Central memory CD4-positive, alpha-beta T cell (primary cell): ENCODE data around the gene SLC5A4.
A peak's percentile ranks its signal among the peaks of the same experiment; 100 is the strongest.

ENCODE experiments used
- DNase-seq: peaks from one replicate; pipeline ENCODE4 v3.0.0; 2022

Gene SLC5A4

DNA sequence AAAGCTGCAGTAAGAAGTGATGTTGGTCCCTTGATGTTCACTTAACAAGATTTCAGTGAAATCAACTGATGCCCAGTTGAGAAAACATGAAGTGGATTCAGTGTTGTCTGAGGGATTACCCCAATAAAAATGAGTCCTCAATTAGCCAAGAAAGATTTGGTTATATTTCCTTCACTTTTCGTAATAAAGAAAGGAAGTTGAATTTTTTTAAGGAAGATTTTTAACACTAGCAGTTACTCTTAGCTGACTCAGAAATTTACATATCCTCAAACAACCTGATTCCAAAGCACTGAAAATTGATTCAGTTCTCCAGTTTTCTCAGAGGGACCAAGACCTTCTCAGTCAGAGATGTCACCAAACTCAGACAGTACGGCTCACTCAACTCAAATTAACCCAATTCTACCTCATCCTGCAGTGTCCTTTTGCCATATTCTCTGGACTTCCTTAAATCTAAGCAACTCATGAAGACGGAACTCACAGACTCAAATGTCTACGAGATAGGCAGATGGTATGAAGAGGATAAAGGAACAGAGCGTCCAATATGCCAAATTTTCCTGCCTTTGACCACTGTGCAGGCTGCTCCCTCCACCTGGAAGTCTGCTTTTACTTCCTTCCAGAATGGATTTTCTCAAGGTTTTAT is 22.8 kb downstream of the SLC5A4 start:
- no peak for DNase-seq

DNA sequence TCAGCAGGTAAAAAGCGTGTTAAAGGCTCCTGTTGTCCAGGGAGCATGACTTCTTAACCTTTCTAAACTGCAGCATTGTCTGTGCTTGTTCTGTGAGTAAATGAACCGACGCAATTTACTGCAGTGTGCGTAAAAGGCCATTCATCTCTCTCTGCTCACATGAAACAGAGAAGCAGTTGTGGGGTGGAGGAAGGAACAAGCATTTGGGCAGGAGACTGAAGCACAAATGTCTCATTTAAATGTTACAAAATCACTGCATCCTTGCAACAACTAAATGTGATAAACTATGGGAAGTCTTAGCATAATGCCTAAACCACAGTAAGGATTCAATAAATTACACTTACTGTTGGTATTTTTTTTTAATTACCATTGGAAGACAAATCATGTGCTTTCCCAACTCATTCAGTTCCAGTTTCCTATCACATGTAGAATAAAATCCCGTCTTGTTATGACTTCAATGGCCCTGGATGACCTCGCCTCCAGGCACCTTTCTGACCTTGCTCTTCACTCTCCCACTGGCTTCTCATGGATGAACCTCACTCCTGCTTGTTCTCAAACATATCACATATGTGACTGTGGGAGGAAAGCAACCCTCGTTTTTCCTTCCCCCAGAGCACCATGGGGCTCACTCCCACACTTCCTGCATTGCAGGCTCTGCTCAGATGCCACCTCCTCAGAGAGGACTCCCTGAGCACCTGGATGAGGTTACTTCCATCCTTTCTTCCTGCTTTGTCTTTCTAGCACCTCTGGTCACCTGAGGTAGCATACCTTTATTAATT is 28.6 kb downstream of the SLC5A4 start:
- DNase-seq = no peak

DNA sequence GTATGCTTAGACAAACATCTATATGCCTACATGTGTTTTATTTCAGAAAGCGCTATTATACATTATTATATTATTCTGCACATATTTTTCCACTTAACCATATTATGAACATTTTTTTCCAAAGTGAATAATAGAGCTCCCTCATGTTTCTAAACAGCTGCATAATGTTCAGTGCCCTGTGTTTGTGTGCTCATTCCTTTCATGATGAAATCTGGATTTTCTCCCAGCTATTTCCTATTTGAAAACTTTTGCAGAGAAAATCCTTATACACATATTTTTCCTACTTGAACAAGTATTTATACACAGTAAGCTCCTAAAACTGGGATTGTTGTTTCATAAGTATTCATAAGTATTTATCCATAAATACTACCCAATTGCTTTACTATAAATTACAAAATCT is 32.2 kb downstream of the SLC5A4 start:
- DNase-seq = no peak

DNA sequence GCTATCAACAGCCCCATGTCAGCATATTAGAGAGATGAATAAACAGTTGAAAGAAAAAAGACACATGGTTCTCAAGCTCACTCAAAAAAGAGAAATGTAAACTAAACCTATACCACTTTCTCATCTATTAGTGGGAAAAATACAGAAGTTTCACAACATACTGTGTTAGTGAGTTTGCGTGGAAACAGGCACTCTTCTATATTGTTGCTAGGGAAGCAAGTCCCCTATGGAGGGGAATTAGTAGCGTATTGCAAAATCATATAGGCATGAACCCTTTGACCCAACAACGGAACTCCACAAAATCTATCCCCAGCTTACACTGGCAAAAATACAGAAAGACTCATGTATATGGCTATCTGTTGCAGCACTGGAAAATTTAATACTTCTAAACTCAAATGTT is 36.1 kb downstream of the SLC5A4 start:
- no peak for DNase-seq

DNA sequence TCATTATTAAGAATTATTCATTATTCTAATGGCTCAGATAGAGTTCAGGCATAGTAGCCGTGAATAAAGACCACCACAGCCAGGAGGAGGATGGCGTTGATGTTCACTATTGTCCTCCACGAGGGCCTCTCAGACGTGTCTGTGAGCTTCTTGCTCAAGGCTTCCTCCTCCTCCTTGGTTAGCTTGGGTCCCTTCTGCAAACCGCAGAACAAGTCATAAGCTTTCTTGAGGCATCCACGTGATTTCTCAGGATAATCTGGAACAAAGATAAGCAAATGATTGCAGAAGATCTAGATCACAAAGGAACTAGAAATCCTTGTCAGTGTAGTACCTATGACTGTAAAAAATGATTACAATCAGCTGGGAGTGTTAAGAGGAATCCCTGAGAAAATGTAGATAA is 36.7 kb downstream of the SLC5A4 start:
- DNase-seq = no peak

DNA sequence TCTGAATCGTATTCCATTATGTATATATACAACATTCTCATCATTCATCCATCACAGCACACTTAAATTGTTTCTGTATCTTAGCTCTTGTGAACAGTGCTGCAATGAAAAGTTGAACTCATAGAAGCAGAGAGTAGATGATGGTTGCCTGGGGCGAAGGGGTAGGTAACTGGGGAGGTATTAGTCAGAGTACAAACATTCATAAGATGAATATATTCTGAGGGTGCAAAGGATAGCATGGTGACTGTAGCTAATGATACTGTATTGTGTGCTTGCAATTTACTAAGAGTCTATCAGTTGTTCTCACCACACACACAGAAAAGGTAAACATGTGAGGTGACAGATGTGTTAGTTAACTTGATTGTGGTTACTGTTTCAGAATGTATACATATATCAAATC is 37.7 kb downstream of the SLC5A4 start:
- no peak for DNase-seq

DNA sequence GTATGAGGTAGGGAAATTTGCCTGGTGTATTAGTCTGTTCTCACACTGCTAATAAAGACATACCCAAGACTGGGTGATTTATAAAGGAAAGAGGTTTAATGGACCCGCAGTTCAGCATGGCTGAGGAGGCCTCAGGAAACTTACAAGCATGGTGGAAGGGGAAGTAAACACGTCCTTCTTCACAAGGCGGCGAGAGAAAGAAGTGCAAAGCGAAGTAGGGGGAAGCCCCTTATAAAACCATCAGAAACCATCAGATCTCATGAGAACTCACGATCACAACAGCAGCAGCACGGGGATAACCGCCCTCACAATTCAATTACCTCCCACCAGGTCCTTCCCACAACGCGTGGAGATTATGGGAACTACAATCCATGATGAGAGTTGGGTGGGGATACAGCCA is 38.2 kb downstream of the SLC5A4 start:
- DNase-seq = no peak

DNA sequence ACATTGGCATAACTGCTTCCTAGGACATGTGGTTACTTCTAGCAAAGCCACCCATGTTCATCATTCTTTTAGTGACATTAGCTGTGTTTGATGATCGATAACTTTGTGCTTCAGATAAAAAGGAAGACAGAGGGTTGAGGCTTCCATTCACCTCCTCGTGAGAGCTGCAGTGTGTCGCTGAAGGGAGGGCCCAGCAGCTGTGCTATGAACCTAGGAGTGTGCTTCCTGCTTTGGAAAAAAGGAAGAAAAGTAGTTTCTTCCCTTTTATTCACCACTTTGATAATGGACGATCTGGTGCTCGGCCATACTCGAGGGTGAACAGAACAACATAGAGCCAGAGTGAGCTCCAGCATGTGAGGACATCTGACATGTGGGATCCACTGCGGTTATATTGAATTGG is 44.1 kb downstream of the SLC5A4 start:
- DNase-seq = no peak

DNA sequence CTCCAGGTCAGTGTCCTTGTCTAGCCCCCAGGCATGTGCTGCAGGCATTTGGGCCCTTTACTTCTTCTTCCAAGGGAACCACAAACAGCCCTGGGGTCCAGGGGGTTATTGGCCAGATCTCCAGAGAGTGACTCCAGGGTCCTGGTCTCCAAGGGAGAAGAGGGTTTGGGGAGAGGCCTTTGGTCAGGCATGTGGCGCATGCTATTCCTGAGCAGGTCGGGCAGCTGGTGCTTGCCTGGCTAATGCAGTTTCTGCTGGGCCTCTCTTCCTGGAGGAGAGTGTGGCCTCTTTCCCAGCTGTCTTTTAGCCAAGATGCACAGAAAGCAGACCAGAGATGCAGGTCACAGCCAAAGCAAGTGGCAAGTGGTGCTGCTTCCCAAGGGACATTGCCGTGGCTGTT is 46.5 kb downstream of the SLC5A4 start:
- no peak for DNase-seq

DNA sequence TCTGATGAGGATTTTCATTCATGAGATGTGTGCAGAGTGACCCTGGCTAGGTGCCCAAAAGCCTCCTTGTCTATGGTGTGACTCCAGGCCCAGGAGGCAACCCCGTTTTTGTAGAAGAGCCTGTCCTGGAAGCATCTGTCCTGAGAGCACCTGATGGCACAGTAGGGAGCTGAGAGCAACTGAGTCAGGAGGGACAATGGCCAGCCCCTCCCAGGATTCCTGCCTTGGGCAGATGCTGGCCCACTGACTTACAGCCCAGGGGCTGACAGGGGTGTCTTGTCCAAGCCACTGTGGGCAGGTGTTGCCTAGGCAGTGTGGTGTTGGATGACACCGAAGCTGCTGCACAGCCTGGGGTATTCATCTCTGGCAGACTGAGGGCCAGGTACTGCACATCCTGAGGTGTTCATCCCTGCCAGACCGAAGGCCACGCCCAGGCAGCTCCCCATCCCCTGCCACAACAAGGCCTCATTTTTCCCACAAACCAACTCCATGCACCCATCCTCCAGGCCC is 47.1 kb downstream of the SLC5A4 start:
- no peak for DNase-seq

DNA sequence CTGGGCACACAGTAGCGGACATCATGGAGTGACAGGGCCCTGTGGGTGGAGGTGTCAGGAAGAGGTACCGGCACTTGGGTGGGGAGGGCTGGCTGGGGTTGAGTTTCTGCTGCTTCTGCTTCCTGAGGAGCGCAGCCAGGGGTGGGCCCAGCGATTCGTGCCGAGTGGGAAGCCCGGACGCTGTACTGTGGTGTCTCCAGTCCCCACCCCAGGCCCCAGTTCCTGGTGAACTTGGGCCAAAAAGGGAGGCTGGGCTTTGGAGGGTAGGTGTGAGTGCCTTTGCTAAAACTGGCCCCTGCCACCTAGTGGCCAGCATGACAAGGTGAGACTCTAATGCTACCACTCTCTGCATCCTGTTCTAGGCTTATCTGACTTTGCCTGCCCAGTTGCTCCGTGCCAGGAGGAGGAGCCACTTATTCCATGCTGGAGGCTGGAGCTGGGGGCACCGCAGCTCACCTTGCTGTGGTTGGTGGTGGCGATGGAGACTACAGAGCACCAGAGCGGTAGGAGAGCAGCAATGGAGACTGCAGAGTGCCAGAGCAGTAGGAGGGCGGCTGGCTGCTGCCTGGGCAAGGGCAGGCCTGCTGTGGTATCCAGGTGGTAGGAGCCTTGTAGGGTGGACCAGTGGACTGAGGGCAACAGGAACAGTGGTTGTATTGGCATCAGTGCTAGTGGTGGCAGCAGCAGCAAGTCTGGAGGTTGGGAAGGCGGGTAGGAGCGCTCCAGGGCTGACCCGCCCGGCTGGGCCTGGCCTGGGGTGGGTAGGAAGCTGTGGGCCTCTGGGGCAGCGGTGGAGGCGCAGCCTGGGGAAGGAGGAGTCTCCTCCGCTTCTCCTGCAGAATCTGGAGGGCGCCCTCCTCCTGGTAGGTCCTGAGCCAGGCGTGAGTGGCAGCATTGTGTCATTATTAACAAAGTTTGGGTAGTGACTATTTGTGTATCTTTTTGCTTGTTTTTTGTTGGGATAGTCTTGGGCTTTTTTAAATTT is 48.1 kb downstream of the SLC5A4 start:
- DNase-seq = peak; percentile 32

DNA sequence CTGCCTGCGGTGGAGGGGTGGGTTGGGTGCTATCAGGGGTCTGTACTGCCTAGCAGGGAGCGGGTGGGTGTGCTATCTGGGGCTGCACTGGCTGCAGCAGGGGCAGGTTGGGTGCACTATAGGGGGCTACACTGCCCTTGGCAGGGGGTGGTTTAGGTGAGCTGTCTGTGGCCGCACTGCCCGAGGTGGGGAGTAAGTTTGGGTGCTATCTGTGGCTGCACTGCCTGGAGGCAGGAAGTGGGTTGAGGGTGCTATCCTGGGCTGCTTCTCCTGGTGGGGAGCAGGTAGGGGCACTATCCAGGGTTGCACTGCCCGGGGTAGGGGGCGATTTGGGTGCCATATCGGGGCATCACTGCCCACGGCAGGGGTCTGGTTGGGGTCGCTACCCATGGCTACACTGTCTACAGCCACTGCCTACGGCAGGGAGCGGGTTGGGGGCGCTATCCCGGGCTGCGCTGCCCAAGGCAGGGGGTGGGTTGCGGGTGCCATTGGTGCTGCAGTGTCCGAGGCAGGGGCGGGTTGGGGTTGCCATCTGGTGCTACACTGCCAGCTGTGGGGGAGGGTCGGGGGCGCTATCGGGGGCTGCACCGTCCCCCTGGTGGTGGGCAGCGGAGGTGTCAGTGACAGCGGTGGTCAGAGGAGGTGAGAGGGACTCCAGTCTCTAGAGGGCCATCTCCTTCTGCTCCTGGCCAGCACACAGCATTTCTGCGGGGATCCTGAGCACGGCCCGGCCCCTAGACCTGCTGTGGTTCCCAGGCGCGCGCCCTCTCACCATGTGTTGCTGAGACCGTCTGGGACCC is 49.0 kb downstream of the SLC5A4 start:
- DNase-seq = no peak

DNA sequence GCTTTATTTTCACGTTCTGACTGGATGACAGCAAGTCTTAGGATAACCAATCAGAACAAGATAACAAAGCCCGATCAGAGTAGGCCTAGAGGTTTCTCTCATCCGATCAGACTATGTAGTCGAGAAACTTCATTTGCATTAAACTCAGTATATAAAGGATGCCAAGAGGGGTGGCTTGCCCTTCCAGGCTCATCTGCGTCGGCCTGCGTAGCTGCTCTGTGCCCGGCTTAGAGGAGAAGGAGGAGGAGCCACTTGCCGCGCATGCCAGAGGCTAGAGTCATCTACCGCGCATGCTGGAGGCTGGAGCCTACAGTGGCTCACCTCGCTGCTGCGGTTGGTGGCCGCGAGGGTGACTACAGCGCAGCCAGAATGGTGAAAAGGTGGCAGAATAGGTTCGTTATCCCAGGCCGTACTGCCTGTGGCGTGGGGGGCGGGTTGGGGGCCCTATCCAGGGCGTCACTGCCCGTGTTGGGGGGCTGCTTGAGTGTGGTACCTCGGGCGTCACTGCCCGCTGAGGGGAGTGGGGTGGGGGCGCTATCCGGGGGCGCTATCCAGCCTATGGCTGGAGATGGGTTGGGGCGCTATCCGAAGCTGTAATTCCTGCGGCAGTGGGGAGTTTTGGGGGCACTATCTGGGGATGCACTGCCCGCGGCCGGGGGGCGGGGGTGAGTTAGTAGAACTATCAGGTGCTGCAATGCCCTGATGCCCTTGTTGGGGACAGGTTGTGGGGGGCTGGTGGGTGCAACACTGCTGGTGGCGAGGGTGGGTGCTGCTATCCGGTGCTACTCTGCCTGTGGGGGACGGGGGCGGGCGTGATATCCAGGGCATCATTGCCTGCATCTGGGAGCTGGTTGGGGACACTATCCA is 50.1 kb downstream of the SLC5A4 start, which contains the start of gene RFPL2:
TSS of gene RFPL2 (minus strand) at position 218 of the 867 bp plus-strand sequence. CDS start 2,622 bp downstream, outside the sequence.
- peak; percentile 63 for DNase-seq

DNA sequence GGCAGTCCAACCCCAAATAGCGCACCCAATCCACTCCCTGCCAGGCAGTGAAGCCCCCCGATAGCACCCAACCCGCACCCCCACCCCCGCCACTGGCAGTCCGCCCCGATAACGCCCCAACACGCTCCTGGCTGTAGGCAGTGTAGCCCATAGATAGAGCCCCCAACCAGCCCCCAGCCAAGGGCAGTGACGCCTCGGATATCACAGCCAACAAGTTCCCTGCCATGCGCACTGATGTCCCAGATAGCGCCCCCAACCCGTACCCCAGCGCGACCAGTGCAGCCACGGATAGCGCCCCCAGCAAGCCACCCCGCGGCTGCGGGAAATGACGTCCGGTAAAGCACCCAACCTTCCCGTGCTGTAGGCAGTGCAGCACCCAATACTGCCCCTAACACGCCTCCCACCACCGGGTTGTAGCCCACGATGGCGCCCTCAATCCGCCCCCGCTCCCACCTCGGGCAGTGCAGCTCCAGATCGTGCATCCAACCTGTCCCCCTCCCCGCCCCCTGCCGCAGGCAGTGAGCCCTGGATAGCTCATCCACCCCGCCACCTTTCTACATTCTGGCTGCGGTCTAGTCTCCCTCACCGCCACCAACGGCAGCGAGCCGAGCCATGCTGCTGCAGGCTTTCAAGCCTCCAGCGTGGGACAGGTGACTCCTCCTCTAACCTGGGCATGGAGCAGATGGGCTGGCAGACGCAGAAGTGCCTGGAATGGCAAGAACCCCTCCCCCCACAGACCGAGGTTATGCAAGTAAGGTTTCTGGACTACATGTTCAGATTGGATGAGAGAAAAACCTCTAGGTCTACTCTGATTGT is 50.9 kb downstream of the SLC5A4 start:
- peak; percentile 48 for DNase-seq

DNA sequence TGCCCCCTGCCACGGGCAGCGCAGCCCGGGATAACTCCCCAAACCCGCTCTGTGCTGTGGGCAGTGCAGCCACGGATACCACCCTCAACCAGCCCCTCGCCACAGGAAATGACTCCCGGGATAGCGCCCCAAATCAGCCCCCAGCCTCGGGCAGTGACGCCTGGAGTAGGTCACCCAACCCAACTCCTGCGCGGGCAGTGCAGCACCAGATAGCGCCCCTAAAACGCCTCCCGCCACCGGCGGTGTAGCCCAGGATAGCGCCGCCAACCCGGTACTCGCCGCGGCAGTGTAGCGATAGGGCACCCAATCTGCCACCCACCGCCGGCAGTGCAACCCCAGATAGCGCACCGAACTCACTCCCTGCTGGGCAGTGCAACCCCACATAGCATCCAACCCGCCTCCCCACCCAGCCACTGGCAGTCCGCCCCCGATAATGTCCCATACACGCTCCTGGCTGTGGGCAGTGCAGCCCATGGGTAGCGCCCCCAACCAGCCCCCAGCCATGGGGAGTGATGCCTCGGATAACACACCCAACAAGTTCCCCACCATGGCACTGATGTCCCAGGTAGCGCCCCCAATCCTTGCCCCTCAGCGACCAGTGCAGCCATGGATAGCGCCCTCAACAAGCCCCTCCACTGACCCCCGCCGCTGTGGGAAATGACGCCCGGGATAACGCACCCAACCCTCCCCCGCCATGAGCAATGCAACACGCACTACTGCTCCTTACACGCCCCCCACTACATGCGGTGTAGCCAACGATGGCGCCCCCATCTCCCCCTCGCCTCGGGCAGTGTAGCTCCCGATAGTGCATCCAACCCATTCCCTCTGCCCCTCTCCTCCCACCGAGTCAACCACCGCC is 51.7 kb downstream of the SLC5A4 start:
- DNase-seq = no peak

DNA sequence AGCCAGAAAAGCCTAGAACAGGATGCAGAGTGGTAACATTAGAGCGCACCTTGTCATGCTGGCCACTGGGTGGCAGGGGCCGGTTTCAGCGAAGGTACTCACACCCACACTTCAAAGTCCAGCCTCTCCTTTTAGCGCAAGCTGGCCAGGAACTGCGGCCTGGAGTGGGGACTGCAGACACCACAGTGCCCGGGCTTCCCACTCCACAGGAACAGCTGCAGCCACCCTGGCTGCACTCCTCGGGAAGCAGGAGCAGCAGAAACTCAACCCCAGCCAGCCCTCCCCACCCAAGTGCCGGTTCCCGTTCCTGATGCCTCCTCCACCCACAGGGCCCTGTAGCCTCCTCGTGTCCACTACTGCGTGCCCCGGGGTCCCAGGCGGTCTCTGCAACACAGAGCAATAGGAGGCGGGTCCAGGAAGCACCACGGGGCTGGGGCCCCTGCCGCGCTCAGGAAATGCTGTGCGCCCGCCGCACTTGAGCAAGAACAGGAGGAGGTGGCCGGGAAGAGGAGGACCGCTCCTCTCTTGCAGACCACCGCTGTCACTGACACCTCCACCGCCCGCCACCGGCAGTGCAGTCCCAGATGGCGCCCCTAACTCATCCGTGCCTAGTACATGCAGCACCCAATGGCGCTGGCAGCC is 52.5 kb downstream of the SLC5A4 start:
- peak; percentile 18 for DNase-seq

DNA sequence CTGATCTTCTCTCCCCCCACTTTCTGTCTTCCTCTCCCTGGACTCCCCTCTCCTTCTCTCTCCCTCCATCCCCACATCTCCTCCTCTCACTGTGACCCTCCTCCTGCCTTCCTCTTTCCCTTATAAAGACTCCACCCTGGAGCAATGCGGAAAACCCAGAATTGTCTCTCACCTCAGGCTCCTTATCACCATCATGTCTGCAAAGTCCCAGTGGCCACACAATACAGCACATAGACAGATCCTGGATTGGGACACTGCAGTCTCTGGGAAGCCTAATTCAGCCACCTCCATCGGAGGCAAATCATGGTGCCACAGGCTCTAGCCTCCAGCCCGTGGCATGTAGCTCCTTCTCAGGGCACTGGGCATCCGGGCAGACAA is 53.0 kb downstream of the SLC5A4 start:
- no peak for DNase-seq

DNA sequence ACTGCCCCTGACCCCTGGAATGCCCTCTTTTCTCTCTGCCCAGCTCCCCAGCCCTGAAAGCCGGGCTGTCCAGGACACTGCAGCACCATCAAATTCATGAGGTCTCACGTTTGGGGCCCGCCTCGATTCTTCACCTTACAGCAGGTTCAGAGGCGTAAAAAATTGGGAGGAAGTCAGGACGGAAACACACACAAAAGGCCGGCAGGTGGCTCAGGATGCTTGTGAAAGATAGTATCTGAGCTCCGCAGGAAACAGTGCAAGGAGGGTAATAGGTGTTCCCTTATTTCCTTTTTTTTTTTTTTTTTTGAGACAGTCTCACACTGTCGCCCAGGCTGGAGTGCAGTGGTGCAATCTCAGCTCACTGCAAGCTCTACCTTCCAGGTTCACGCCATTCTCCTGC is 54.4 kb downstream of the SLC5A4 start:
- peak; percentile 42 for DNase-seq

DNA sequence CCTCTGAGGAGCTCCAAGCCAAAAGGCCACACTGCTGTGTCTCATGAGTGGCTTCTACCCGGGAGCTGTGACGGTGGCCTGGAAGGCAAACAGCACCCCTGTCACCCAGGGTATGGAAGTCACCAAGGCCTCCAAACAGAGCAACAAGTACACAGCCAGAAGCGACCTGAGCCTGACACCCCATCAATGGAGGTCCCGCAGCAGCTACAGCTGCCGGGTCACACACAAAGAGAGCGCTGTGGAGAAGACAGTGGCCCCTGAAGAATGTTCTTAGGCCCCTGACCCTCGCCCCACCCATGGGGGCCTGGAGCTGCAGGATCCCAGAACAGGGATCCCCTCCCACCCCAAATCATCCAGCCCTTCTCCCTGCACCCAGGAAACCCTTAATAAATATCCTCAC is 55.2 kb downstream of the SLC5A4 start:
- no peak for DNase-seq
